GM23338 (cell line): Measurements from ENCODE around the gene PAPPA2.

Experiments used
- CREB1 ChIP-seq: fragments of 250-450 bp; sonication (Bioruptor Pico); IDR thresholded peaks from 2 replicates; pipeline ENCODE4 v1.5.0; 2020; ENCODE audit warnings: low read depth, mild to moderate bottlenecking, moderate library complexity
- CTCF ChIP-seq, 2 experiments: fragments of 200-600 bp in 1 of 2; sonication (generic) in 1 of 2; conservative IDR thresholded peaks; 2 replicates each; pipeline versions ENCODE4 v1.5.1 to v1.6.1; 2016 to 2017; ENCODE audit warnings: antibody characterized with exemption in 2 of 2, low read depth in 2 of 2, mild to moderate bottlenecking in 2 of 2, moderate library complexity in 1 of 2
- ETS1 ChIP-seq: IDR thresholded peaks from 2 replicates; pipeline ENCODE4 v1.6.1; 2016; ENCODE audit warnings: antibody characterized with exemption
- EZH2 ChIP-seq: fragments of 200-600 bp; sonication (generic); IDR thresholded peaks from one replicate; pipeline ENCODE4 v1.8.0; 2017; ENCODE audit warnings: antibody characterized with exemption, mild to moderate bottlenecking, low read depth; ENCODE audit not compliant: unreplicated experiment
- NANOG ChIP-seq: IDR thresholded peaks from 2 replicates; pipeline ENCODE4 v1.6.1; 2016; ENCODE audit warnings: antibody characterized with exemption, borderline replicate concordance
- POLR2AphosphoS5 ChIP-seq: IDR thresholded peaks from 2 replicates; pipeline ENCODE4 v1.6.1; 2016; ENCODE audit warnings: antibody characterized with exemption, low read depth
- REST ChIP-seq: IDR thresholded peaks from one replicate; pipeline ENCODE4 v1.6.1; 2018; ENCODE audit warnings: antibody characterized with exemption; ENCODE audit not compliant: unreplicated experiment

GRCh38 chr1:176638713-176639526, 175.9 kb downstream of the PAPPA2 start:
- TF ChIP-seq CTCF (conservative IDR thresholded peaks at IDR 0.05; ENCODE audit: low read depth in 2 of 2) = no peak
- TF ChIP-seq NANOG = no peak
- no peak for TF ChIP-seq EZH2
- no peak for TF ChIP-seq CREB1 (CRISPR knock-in tag)
- TF ChIP-seq POLR2AphosphoS5 = no peak
- no peak for TF ChIP-seq REST
- no peak for TF ChIP-seq ETS1
